GM12801 (cell line): ENCODE data around the gene PRRT4.

Experiments used
- CTCF ChIP-seq: IDR thresholded peaks from one replicate; pipeline ENCODE4 v1.5.1; 2011; ENCODE audit warnings: control low read depth; ENCODE audit not compliant: insufficient read length; ENCODE audit errors: extremely low read depth

PRRT4 gene

GRCh38 chr7:128366300-128366699, 4.8 kb upstream of the PRRT4 start:
- no peak for TF ChIP-seq CTCF

GRCh38 chr7:128365432-128365831, 3.9 kb upstream of the PRRT4 start:
- TF ChIP-seq CTCF: no peak

DNA sequence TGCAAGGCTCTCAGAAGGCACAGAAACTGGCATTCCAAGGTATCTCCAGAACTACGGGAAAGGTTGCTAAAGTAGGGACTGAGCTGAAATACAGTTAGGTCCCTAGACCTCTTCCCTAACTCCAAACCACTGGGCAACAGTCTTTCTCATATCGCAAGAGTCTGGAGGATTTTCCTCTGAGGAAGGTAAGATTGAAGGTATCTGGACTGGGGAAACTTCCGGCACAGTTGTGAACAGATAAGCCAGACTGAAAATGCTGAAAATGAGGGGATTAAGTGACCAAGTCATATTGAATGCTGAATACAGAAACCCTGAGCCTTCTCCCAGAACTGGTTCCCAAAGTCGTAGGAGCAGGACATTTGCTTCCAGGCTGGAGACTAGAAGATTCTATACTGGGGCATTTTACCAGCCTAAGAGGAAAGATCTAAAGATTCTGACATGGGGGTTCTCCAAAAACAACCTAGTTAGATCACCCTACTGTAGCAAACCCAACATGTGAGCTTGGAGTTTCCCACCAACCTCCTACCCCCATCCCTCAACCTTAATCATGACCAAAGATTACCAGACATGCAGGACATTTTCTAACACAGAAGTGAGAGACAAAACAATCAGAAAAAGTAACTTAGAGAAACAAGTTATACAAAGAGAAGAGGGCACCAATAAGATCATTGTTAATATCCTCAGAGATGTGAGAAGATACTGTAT, 2.8 kb upstream of the PRRT4 start:
- TF ChIP-seq CTCF: no peak

- no peak for TF ChIP-seq CTCF
Observed at GRCh38 chr7:128363261-128363721, 1.8 kb upstream of the PRRT4 start.

GRCh38 chr7:128362670-128363069, 1.2 kb upstream of the PRRT4 start:
- no peak for TF ChIP-seq CTCF

DNA sequence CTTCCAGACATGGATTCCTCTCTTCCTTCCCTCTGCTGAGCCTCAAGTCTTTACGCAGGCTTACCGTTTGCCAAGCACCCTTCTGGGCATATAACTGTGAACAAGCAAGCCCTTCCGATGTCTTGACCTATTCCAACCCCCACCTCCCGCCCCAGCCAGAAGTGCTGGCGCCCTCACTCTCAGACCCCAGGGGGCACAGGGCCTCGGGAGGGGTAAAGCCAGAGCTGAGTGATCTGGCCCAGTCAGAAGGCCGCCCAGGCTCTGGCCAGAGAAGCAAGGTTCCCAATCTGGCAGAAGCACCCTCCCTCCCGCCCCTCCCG, 1.2 kb downstream of the PRRT4 start:
- TF ChIP-seq CTCF: no peak

DNA sequence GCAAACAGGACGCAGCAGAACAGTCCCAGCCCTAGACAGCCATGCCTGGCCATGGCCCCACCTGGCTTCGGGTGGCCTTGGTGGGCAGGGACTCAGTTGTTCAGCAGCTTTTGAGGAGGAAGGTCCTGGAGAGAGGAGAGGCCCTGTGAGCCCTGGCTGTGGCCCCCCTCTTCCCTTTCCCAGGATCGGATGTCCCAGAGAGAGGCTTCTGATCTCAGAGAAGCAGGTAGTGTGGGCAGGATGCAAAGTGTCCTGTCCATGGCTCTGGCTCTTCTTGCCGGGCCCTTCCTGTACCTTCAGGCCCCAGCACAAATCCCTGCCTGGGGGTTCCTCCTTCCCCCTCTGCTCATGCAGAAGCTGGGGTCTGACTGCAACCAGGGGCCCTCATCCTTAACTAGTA, 1.6 kb downstream of the PRRT4 start:
- TF ChIP-seq CTCF: no peak
